ENCODE data around the gene IL21R.

- TF ChIP-seq CTCF (IDR thresholded peaks at IDR 0.05) = no peak
- no peak for TF ChIP-seq POLR2A (IDR thresholded peaks at IDR 0.05)
Observed at GRCh38 chr16:27404163-27404823, 2.3 kb downstream of the IL21R start.
